Stimulated activated CD4-positive, alpha-beta T cell treated with anti-CD3 and anti-CD28 coated beads, Interleukin-4, amount 100 ng/mL, for 1 hour (primary cell): Measurements from ENCODE around the gene RAB11FIP3.
"Not testable (repeated sequence)": the region's sequence is repeated elsewhere in the genome, so short reads cannot be mapped to it uniquely, and the experiment has no call there.

Source experiments
- DNase-seq: peaks from one replicate; pipeline ENCODE4 v3.0.0-alpha.2; 2020

The RAB11FIP3 gene

GRCh38 chr16:467249-467871, 41.9 kb downstream of the RAB11FIP3 start:
- not testable (repeated sequence) for DNase-seq

GRCh38 chr16:468068-468821, 42.8 kb downstream of the RAB11FIP3 start:
- no peak for DNase-seq

GRCh38 chr16:469459-469858, 44.0 kb downstream of the RAB11FIP3 start:
- DNase-seq: not testable (repeated sequence)

GRCh38 chr16:470418-470817, 45.0 kb downstream of the RAB11FIP3 start:
- DNase-seq: no peak

- no peak for DNase-seq
These were observed 46.1 kb downstream of the RAB11FIP3 start for GRCh38 chr16:471353-472198.

GRCh38 chr16:472199-472504, 46.7 kb downstream of the RAB11FIP3 start:
- DNase-seq: no peak

GRCh38 chr16:473046-474043, 47.9 kb downstream of the RAB11FIP3 start:
- no peak for DNase-seq

- DNase-seq: no peak
These were observed 49.1 kb downstream of the RAB11FIP3 start for GRCh38 chr16:474420-475122.

GRCh38 chr16:476039-476438, 50.6 kb downstream of the RAB11FIP3 start:
- no peak for DNase-seq

- DNase-seq: no peak
These were observed 52.1 kb downstream of the RAB11FIP3 start for GRCh38 chr16:477301-478157.

- not testable (repeated sequence) for DNase-seq
These were observed 52.8 kb downstream of the RAB11FIP3 start for GRCh38 chr16:478287-478686.

GRCh38 chr16:482468-483185, 57.2 kb downstream of the RAB11FIP3 start:
- no peak for DNase-seq

GRCh38 chr16:483341-484075, 58.1 kb downstream of the RAB11FIP3 start:
- DNase-seq: no peak

- no peak for DNase-seq
These were observed 64.2 kb downstream of the RAB11FIP3 start for GRCh38 chr16:489606-490005.

- DNase-seq: no peak
These were observed 65.3 kb downstream of the RAB11FIP3 start for GRCh38 chr16:490768-491167.

GRCh38 chr16:491220-491919, 65.9 kb downstream of the RAB11FIP3 start:
- no peak for DNase-seq

- no peak for DNase-seq
These were observed 66.9 kb downstream of the RAB11FIP3 start for GRCh38 chr16:492211-492875.

GRCh38 chr16:494676-495075, 69.2 kb downstream of the RAB11FIP3 start:
- DNase-seq: not testable (repeated sequence)
